Fibroblast of lung (primary cell): ENCODE measurements around the gene ATG4C. TPM values are rescaled to one million over a fixed set of nuclear protein-coding genes. Genes with fewer than 3 reads are reported as not detected.

Source experiments
- DNase-seq, 2 donors: peaks; one replicate each; pipeline versions ENCODE4 v3.0.0 to v3.0.0-alpha.2; 2010; ENCODE audit warnings: low read depth in 2 of 2
- H2AFZ ChIP-seq: 2 replicates; pipeline ENCODE4 v1.5.1; 2012; ENCODE audit warnings: low read length, control low read depth, inconsistent platforms
- H3K27ac ChIP-seq: 2 replicates; pipeline ENCODE4 v1.5.1; 2011; ENCODE audit warnings: low read length, control low read depth; ENCODE audit not compliant: insufficient read depth
- H3K27me3 ChIP-seq: 2 replicates; pipeline ENCODE4 v1.5.1; 2011; ENCODE audit warnings: mild to moderate bottlenecking, low read length; ENCODE audit not compliant: control insufficient read depth, insufficient read depth
- H3K36me3 ChIP-seq: 2 replicates; pipeline ENCODE4 v1.5.1; 2011; ENCODE audit warnings: low read length; ENCODE audit not compliant: control insufficient read depth, insufficient read depth
- H3K4me1 ChIP-seq: 2 replicates; pipeline ENCODE4 v1.5.1; 2011; ENCODE audit warnings: low read length; ENCODE audit not compliant: control insufficient read depth, insufficient read depth; ENCODE audit errors: extremely low read depth
- H3K4me2 ChIP-seq: 2 replicates; pipeline ENCODE4 v1.5.1; 2011; ENCODE audit warnings: low read length, control low read depth; ENCODE audit not compliant: insufficient read depth; ENCODE audit errors: extremely low read depth
- H3K4me3 ChIP-seq, 4 experiments: fragments of 200-600 bp in 1 of 4; sonication (generic) in 1 of 4; replicated peaks in 1 of 4; 2 replicates each; pipeline ENCODE4 v1.5.1; 2011 to 2016; ENCODE audit warnings: low read length in 4 of 4, low read depth in 3 of 4, mild to moderate bottlenecking in 3 of 4, control low read depth in 2 of 4, inconsistent platforms in 1 of 4, mixed read lengths in 1 of 4; ENCODE audit not compliant: insufficient read depth in 1 of 4; ENCODE audit errors: control extremely low read depth in 1 of 4
- H3K79me2 ChIP-seq: 2 replicates; pipeline ENCODE4 v1.5.1; 2012; ENCODE audit warnings: mild to moderate bottlenecking, low read length, inconsistent platforms; ENCODE audit not compliant: control insufficient read depth, insufficient read depth
- H3K9ac ChIP-seq: 2 replicates; pipeline ENCODE4 v1.5.1; 2011; ENCODE audit warnings: mild to moderate bottlenecking, low read length, control low read depth; ENCODE audit not compliant: insufficient read depth
- H3K9me3 ChIP-seq: 2 replicates; pipeline ENCODE4 v1.5.1; 2012; ENCODE audit warnings: low read depth, low read length; ENCODE audit not compliant: control insufficient read depth, insufficient read depth
- H4K20me1 ChIP-seq: 2 replicates; pipeline ENCODE4 v1.5.1; 2011; ENCODE audit warnings: low read length; ENCODE audit not compliant: control insufficient read depth, insufficient read depth; ENCODE audit errors: extremely low read depth
- CTCF ChIP-seq, 2 donors: IDR thresholded peaks in 1 of 2; conservative IDR thresholded peaks in 1 of 2; 1 replicate in 1 of 2; 2 replicates in 1 of 2; pipeline ENCODE4 v1.5.1; 2011 to 2012; ENCODE audit warnings: low read length in 2 of 2, control low read depth in 1 of 2, inconsistent platforms in 1 of 2, low read depth in 1 of 2, mild to moderate bottlenecking in 1 of 2
- EZH2 ChIP-seq: IDR thresholded peaks from 2 replicates; pipeline ENCODE4 v1.5.1; 2012; ENCODE audit warnings: low read length, control low read depth, mild to moderate bottlenecking; ENCODE audit errors: missing control alignments
- polyA plus RNA-seq, 2 donors: library from polyadenylated mRNA; depleted of rRNA in 1 of 2; stranded (reverse) in 1 of 2; unstranded in 1 of 2; fragments of >200 nt; gene quantifications; 2 replicates each; pipeline ENCODE4 v1.2.1, GENCODE V29; 2011 to 2012; ENCODE audit warnings: missing spikeins in 1 of 2
- total RNA-seq: library from RNA; depleted of rRNA; stranded (reverse); fragments of >200 nt; gene quantifications from 2 replicates; pipeline ENCODE4 v1.2.1, GENCODE V29; 2014

ATG4C gene
- total and polyA plus RNA-seq, 2 donors (not counting 1 experiment from before 2014, with no cell fraction given) = 9.0 to 12.1 TPM

GRCh38 chr1:62900566-62900965 lies 116.6 kb downstream of the ATG4C start:
- no peak for DNase-seq
- no peak overlapping the region for H3K4me3 ChIP-seq
- no peaks in the 10 kb centered on the region for H3K27me3 ChIP-seq
- H3K4me1 ChIP-seq = no peaks in the 10 kb centered on the region
- H3K9me3 ChIP-seq = no peaks in the 10 kb centered on the region
- no peaks in the 10 kb centered on the region for H3K36me3 ChIP-seq
- no peak overlapping the region for H3K9ac ChIP-seq
- no peak overlapping the region for H3K4me2 ChIP-seq
- H3K79me2 ChIP-seq = no peaks in the 10 kb centered on the region
- H2AFZ ChIP-seq = no peak overlapping the region
- no peaks in the 10 kb centered on the region for H4K20me1 ChIP-seq
- no peak overlapping the region for H3K27ac ChIP-seq
- TF ChIP-seq CTCF (conservative IDR thresholded peaks at IDR 0.05 in 1 of 2, IDR thresholded peaks at IDR 0.05 in 1 of 2; ENCODE audit: low read depth in 1 of 2, low read length in 2 of 2) (no peak), EZH2 (no peak)

GRCh38 chr1:62901650-62902049 lies 117.7 kb downstream of the ATG4C start:
- no peak overlapping the region for H2AFZ ChIP-seq
- H3K27me3 ChIP-seq = no peaks in the 10 kb centered on the region
- no peak for DNase-seq
- no peak overlapping the region for H3K27ac ChIP-seq
- no peaks in the 10 kb centered on the region for H3K36me3 ChIP-seq
- H3K9ac ChIP-seq = no peak overlapping the region
- no peaks in the 10 kb centered on the region for H3K9me3 ChIP-seq
- no peaks in the 10 kb centered on the region for H4K20me1 ChIP-seq
- no peak overlapping the region for H3K4me3 ChIP-seq
- H3K4me2 ChIP-seq = no peak overlapping the region
- no peaks in the 10 kb centered on the region for H3K4me1 ChIP-seq
- no peaks in the 10 kb centered on the region for H3K79me2 ChIP-seq
- no peak for TF ChIP-seq EZH2
- TF ChIP-seq CTCF (conservative IDR thresholded peaks at IDR 0.05 in 1 of 2, IDR thresholded peaks at IDR 0.05 in 1 of 2; ENCODE audit: low read depth in 1 of 2, low read length in 2 of 2) = no peak

GRCh38 chr1:62903522-62903921 lies 119.6 kb downstream of the ATG4C start:
- no peak overlapping the region for H3K27ac ChIP-seq
- H3K4me2 ChIP-seq = no peak overlapping the region
- no peak for DNase-seq
- no peaks in the 10 kb centered on the region for H3K4me1 ChIP-seq
- no peak for TF ChIP-seq CTCF (conservative IDR thresholded peaks at IDR 0.05 in 1 of 2, IDR thresholded peaks at IDR 0.05 in 1 of 2; ENCODE audit: low read depth in 1 of 2, low read length in 2 of 2)
- TF ChIP-seq EZH2 = no peak
- H3K9ac ChIP-seq = no peak overlapping the region
- no peaks in the 10 kb centered on the region for H3K9me3 ChIP-seq
- H3K79me2 ChIP-seq = no peaks in the 10 kb centered on the region
- H3K4me3 ChIP-seq = no peak overlapping the region
- no peak overlapping the region for H2AFZ ChIP-seq
- no peaks in the 10 kb centered on the region for H3K36me3 ChIP-seq
- no peaks in the 10 kb centered on the region for H3K27me3 ChIP-seq
- no peaks in the 10 kb centered on the region for H4K20me1 ChIP-seq
